SK-N-SH (cell line): ENCODE measurements around the gene SHROOM2. TPM values are rescaled to one million over a fixed set of nuclear protein-coding genes. Genes with fewer than 3 reads are reported as not detected.

Experiments used
- CTCF ChIA-PET: fragments of 300-600, 350-600 bp; formaldehyde crosslinking; extraction: SDS; loops from one replicate; lab custom pipeline; 2021; lab: Yijun Ruan, JAX
- POLR2A ChIA-PET: fragments of 350-600 bp; sonication (Branson Sonifier 250); formaldehyde crosslinking; extraction: SDS; loops from one replicate; lab custom pipeline; 2020; ENCODE audit warnings: antibody characterized with exemption, inconsistent platforms; lab: Yijun Ruan, JAX
- DNase-seq: peaks from one replicate; pipeline ENCODE4 v3.0.0; 2012
- H2AFZ ChIP-seq: fragments of 200-600 bp; sonication (generic); 2 replicates; pipeline ENCODE4 v1.8.1; 2016; ENCODE audit warnings: antibody characterized with exemption, mild to moderate bottlenecking, low read depth
- H3F3A ChIP-seq: fragments of 200-600 bp; sonication (generic); replicated peaks from 2 replicates; pipeline ENCODE3; 2016; ENCODE audit warnings: antibody characterized with exemption, mild to moderate bottlenecking; ENCODE audit not compliant: insufficient read depth
- H3K27ac ChIP-seq, 2 experiments: fragments of 200-500 bp in 1 of 2; fragments of 200-600 bp in 1 of 2; sonication (Bioruptor generic) in 1 of 2; sonication (generic), shearing (Covaris generic) in 1 of 2; 2 replicates each; pipeline versions ENCODE4 v1.5.1 to v1.6.1; 2014 to 2016; ENCODE audit warnings: low read depth in 2 of 2, inconsistent platforms in 1 of 2, low read length in 1 of 2, mild to moderate bottlenecking in 1 of 2, mixed read lengths in 1 of 2
- H3K27me3 ChIP-seq: fragments of 200-600 bp; sonication (generic), shearing (Covaris generic); 2 replicates; pipeline ENCODE4 v1.6.1; 2016; ENCODE audit warnings: mixed run types; ENCODE audit not compliant: insufficient read depth
- H3K36me3 ChIP-seq, 2 experiments: fragments of 200-500 bp in 1 of 2; fragments of 200-600 bp in 1 of 2; sonication (Bioruptor generic) in 1 of 2; sonication (generic) in 1 of 2; replicated peaks in 1 of 2; 2 replicates each; pipeline versions ENCODE3 to v1.5.1; 2014 to 2016; ENCODE audit warnings: low read length in 1 of 2, mild to moderate bottlenecking in 1 of 2; ENCODE audit not compliant: insufficient read depth in 2 of 2, control insufficient read depth in 1 of 2
- H3K4me1 ChIP-seq, 2 experiments: fragments of 200-500 bp in 1 of 2; fragments of 200-600 bp in 1 of 2; sonication (Bioruptor generic) in 1 of 2; sonication (generic), shearing (Covaris generic) in 1 of 2; 2 replicates each; pipeline versions ENCODE4 v1.5.1 to v1.6.1; 2014 to 2016; ENCODE audit warnings: low read depth in 1 of 2, low read length in 1 of 2, mixed run types in 1 of 2; ENCODE audit not compliant: insufficient read depth in 2 of 2, control insufficient read depth in 1 of 2
- H3K4me2 ChIP-seq: fragments of 200-600 bp; sonication (generic), shearing (Covaris generic); 2 replicates; pipeline ENCODE4 v1.6.1; 2017; ENCODE audit warnings: mixed run types
- H3K4me3 ChIP-seq, 2 experiments: fragments of 200-500 bp in 1 of 2; fragments of 200-600 bp in 1 of 2; sonication (Bioruptor generic) in 1 of 2; sonication (generic), shearing (Covaris generic) in 1 of 2; 2 replicates each; pipeline versions ENCODE4 v1.5.1 to v1.8.1; 2014 to 2016; ENCODE audit warnings: low read depth in 2 of 2, inconsistent platforms in 1 of 2, low read length in 1 of 2, mild to moderate bottlenecking in 1 of 2, mixed read lengths in 1 of 2, moderate library complexity in 1 of 2
- H3K79me2 ChIP-seq: fragments of 200-600 bp; sonication (generic); 2 replicates; pipeline ENCODE4 v1.8.1; 2017; ENCODE audit warnings: mild to moderate bottlenecking; ENCODE audit not compliant: insufficient read depth
- H3K9ac ChIP-seq: fragments of 200-600 bp; sonication (generic); 2 replicates; pipeline ENCODE4 v1.6.1; 2017; ENCODE audit warnings: mixed run types
- H3K9me2 ChIP-seq: fragments of 200-600 bp; sonication (generic); 2 replicates; pipeline ENCODE4 v1.6.1; 2017; ENCODE audit warnings: mixed run types
- H3K9me3 ChIP-seq: fragments of 200-600 bp; sonication (generic); 2 replicates; pipeline ENCODE4 v1.6.1; 2017; ENCODE audit warnings: mixed run types, mild to moderate bottlenecking, moderate library complexity
- H4K20me1 ChIP-seq: fragments of 200-600 bp; sonication (generic); 2 replicates; pipeline ENCODE4 v1.6.1; 2017; ENCODE audit warnings: mild to moderate bottlenecking, mixed run types; ENCODE audit not compliant: insufficient read depth
- EP300 ChIP-seq, 2 experiments: IDR thresholded peaks; 2 replicates each; pipeline versions ENCODE4 v1.4.0 to v1.6.1; 2012; ENCODE audit warnings: borderline replicate concordance in 1 of 2, low read depth in 1 of 2, low read length in 1 of 2
- EZH2phosphoT487 ChIP-seq: fragments of 200-600 bp; sonication (generic); IDR thresholded peaks from 2 replicates; pipeline ENCODE4 v1.6.1; 2017; ENCODE audit warnings: low read depth, mixed run types, mild to moderate bottlenecking, antibody characterized with exemption, moderate library complexity, borderline replicate concordance
- FOSL2 ChIP-seq: IDR thresholded peaks from 2 replicates; pipeline ENCODE4 v1.4.0; 2012; ENCODE audit warnings: low read depth, mild to moderate bottlenecking, moderate library complexity, borderline replicate concordance
- FOXJ3 ChIP-seq: sonication (generic); formaldehyde crosslinking; IDR thresholded peaks from 2 replicates; pipeline ENCODE4 v1.5.1; 2020; ENCODE audit warnings: mild to moderate bottlenecking, missing genetic modification reagents
- FOXM1 ChIP-seq: IDR thresholded peaks from 2 replicates; pipeline ENCODE4 v1.4.0; 2012; ENCODE audit warnings: low read depth, mild to moderate bottlenecking
- GABPA ChIP-seq: IDR thresholded peaks from 2 replicates; pipeline ENCODE4 v1.4.0; 2012; ENCODE audit warnings: low read depth, mild to moderate bottlenecking
- GATA2 ChIP-seq: sonication (generic); formaldehyde crosslinking; IDR thresholded peaks from 2 replicates; pipeline ENCODE4 v1.5.0; 2020; ENCODE audit warnings: mild to moderate bottlenecking, missing genetic modification reagents
- IRF3 ChIP-seq: fragments of 150-350 bp; IDR thresholded peaks from 2 replicates; pipeline ENCODE4 v1.6.1; 2016; ENCODE audit warnings: mild to moderate bottlenecking, low read depth, low read length
- NRF1 ChIP-seq: IDR thresholded peaks from 2 replicates; pipeline ENCODE4 v1.6.1; 2012; ENCODE audit warnings: low read depth, mild to moderate bottlenecking, low read length
- PBX3 ChIP-seq: IDR thresholded peaks from 2 replicates; pipeline ENCODE4; 2012
- RAD21 ChIP-seq: IDR thresholded peaks from 2 replicates; pipeline ENCODE4 v1.6.1; 2012; ENCODE audit warnings: mild to moderate bottlenecking, low read length
- REST ChIP-seq: IDR thresholded peaks from 2 replicates; pipeline ENCODE4 v1.6.1; 2012; ENCODE audit warnings: mild to moderate bottlenecking, low read depth, low read length, moderate library complexity
- RXRA ChIP-seq: IDR thresholded peaks from 2 replicates; pipeline ENCODE4 v1.4.0; 2012; ENCODE audit warnings: low read depth, mild to moderate bottlenecking, borderline replicate concordance
- SMC3 ChIP-seq: IDR thresholded peaks from 2 replicates; pipeline ENCODE4 v1.6.1; 2012; ENCODE audit warnings: low read depth, low read length, improper control_type of control experiment
- USF2 ChIP-seq: fragments of 150-350 bp; IDR thresholded peaks from 2 replicates; pipeline ENCODE4 v1.6.1; 2017; ENCODE audit warnings: antibody characterized with exemption, low read length, low read depth, borderline replicate concordance
- YY1 ChIP-seq: IDR thresholded peaks from 2 replicates; pipeline ENCODE4 v1.4.0; 2012; ENCODE audit warnings: low read depth, mild to moderate bottlenecking
- ZBTB33 ChIP-seq: IDR thresholded peaks from 2 replicates; pipeline ENCODE4 v1.4.0; 2012; ENCODE audit warnings: low read depth, borderline replicate concordance
- WGBS: methylation state at CpG from one replicate; pipeline ENCODE4 v1.1.6; 2017; ENCODE audit warnings: low lambda C conversion rate; 5-methylcytosine and 5-hydroxymethylcytosine counted together
- polyA plus RNA-seq, 3 experiments: library from polyadenylated mRNA; depleted of rRNA; stranded (reverse); fragments of >200 nt; gene quantifications; 2 replicates each; pipeline ENCODE4 v1.2.3, GENCODE V29; 2012

The SHROOM2 gene
- polyA plus RNA-seq, 1 of the 3 experiments (the other 2 are of a cell fraction): not detected

- no peaks in the 10 kb centered on the region for H4K20me1 ChIP-seq
- no peaks in the 10 kb centered on the region for H3K36me3 ChIP-seq
- H3K4me3 ChIP-seq: no peak overlapping the region
- 40% methylated on average over 10 of the region's 10 CpGs for WGBS
- no peaks in the 10 kb centered on the region for H3K4me1 ChIP-seq
- no peak overlapping the region for H3K4me2 ChIP-seq
- POLR2A ChIA-PET: no interaction called here
- CTCF ChIA-PET: interaction anchor here (0.6 kb wide), 1 partner anchor 13 kb away, joined by 3 read pairs; no protein-coding TSS in a partner anchor
- H3F3A ChIP-seq: no peaks in the 10 kb centered on the region
- no peak for TF ChIP-seq FOSL2
- TF ChIP-seq RAD21: no peak
- no peak for TF ChIP-seq EZH2phosphoT487
- no peak for TF ChIP-seq IRF3
- no peak for TF ChIP-seq GATA2 (CRISPR knock-in tag)
- no peak for TF ChIP-seq ZBTB33
- TF ChIP-seq NRF1: no peak
- H3K9me2 ChIP-seq: no peaks in the 10 kb centered on the region
- no peak for DNase-seq
- H2AFZ ChIP-seq: no peak overlapping the region
- no peak overlapping the region for H3K27ac ChIP-seq
- no peak overlapping the region for H3K9ac ChIP-seq
- H3K79me2 ChIP-seq: no peaks in the 10 kb centered on the region
- peaks cover 9% of the 10 kb centered on the region; the same call in 1 of the 2 replicates for H3K27me3 ChIP-seq
- H3K9me3 ChIP-seq: no peaks in the 10 kb centered on the region
Observed at GRCh38 chrX:9864011-9864410, 77.8 kb downstream of the SHROOM2 start.

- H3K27ac ChIP-seq: no peak overlapping the region
- no peaks in the 10 kb centered on the region for H3K9me3 ChIP-seq
- ChIA-PET CTCF (interaction anchor here (0.8 kb wide), 1 partner anchor 18 kb away, joined by 4 read pairs; no protein-coding TSS in a partner anchor), POLR2A (no interaction called here)
- H3K9me2 ChIP-seq: no peaks in the 10 kb centered on the region
- peaks cover 9% of the 10 kb centered on the region; the same call in 1 of the 2 replicates for H3K27me3 ChIP-seq
- no peak for DNase-seq
- H4K20me1 ChIP-seq: no peaks in the 10 kb centered on the region
- 38% methylated on average over 12 of the region's 12 CpGs for WGBS
- no peak overlapping the region for H3K4me3 ChIP-seq
- no peaks in the 10 kb centered on the region for H3F3A ChIP-seq
- no peaks in the 10 kb centered on the region for H3K79me2 ChIP-seq
- no peaks in the 10 kb centered on the region for H3K4me1 ChIP-seq
- no peak overlapping the region for H2AFZ ChIP-seq
- no peak overlapping the region for H3K4me2 ChIP-seq
- no peak overlapping the region for H3K9ac ChIP-seq
- H3K36me3 ChIP-seq: no peaks in the 10 kb centered on the region
- TF ChIP-seq SMC3 (no peak), RXRA (no peak), PBX3 (no peak), FOXJ3 (CRISPR knock-in tag) (no peak), NRF1 (no peak), USF2 (no peak), YY1 (no peak), REST (no peak), FOXM1 (no peak), EP300 (IDR thresholded peaks at IDR 0.05; ENCODE audit: borderline replicate concordance in 1 of 2, low read depth in 1 of 2, low read length in 1 of 2) (no peak), GABPA (no peak)
Observed at GRCh38 chrX:9865804-9866472, 79.7 kb downstream of the SHROOM2 start.
